ENCODE data around the gene TIRAP. TPM values are rescaled to one million over a fixed set of nuclear protein-coding genes. Genes with fewer than 3 reads are reported as not detected.

The TIRAP gene
- total and polyA plus RNA-seq, 2 experiments from 2014 or later, result 4.9 to 6.7 TPM

DNA sequence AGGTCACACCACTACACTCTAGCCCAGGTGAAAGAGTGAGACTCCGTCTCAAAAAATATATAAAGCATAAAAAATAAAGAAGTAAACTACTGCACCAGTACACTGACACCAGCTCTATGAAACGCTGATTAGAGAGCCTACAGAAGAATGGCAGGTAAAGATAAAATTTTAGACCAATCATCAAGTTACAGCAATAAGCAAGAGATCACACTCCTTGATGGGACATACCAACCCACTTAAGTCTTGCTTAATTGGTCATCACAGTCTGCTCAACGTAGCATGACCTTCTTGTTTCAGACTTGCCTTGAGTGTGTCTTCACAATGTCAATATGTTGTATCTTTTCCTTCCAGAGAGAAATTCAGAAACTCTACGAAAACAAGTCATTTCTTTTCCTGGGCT lies 26.7 kb upstream of the TIRAP start:
- DNase-seq (ENCODE audit: low read depth in 1 of 2, low spot score in 1 of 2), result no peak
- H3K9me3 ChIP-seq (ENCODE audit: low read depth), result no peaks in the 10 kb centered on the region
- H3K27me3 ChIP-seq, result no peaks in the 10 kb centered on the region
- no peaks in the 10 kb centered on the region for H3K4me1 ChIP-seq (ENCODE audit: low read depth)
- no peak overlapping the region for H3K4me3 ChIP-seq
- TF ChIP-seq, protein P1, sequence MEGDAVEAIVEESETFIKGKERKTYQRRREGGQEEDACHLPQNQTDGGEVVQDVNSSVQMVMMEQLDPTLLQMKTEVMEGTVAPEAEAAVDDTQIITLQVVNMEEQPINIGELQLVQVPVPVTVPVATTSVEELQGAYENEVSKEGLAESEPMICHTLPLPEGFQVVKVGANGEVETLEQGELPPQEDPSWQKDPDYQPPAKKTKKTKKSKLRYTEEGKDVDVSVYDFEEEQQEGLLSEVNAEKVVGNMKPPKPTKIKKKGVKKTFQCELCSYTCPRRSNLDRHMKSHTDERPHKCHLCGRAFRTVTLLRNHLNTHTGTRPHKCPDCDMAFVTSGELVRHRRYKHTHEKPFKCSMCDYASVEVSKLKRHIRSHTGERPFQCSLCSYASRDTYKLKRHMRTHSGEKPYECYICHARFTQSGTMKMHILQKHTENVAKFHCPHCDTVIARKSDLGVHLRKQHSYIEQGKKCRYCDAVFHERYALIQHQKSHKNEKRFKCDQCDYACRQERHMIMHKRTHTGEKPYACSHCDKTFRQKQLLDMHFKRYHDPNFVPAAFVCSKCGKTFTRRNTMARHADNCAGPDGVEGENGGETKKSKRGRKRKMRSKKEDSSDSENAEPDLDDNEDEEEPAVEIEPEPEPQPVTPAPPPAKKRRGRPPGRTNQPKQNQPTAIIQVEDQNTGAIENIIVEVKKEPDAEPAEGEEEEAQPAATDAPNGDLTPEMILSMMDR (IDR thresholded peaks at IDR 0.05; ENCODE audit: low read depth, low read length), result no peak
- H3K27ac ChIP-seq, result no peak overlapping the region
- H3K36me3 ChIP-seq, result peaks cover 34% of the 10 kb centered on the region

DNA sequence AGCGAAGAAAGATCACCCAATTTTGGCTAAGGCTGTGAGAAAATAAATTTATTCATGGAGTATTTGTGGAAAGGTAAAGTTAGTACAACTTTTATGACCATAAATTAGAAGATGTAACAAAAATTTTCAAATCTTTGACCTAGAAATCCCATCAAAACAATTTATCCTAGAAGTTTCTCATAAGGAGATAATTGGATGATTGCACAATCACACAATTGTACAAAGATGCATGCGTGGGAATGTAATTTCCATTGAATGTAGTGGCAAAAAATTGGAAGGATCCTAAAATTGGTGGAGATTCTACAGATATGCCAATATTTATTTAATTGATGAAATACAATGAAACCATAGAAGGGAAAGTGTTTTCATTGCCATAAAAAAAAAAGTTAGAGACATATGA lies 25.7 kb upstream of the TIRAP start:
- no peak overlapping the region for H3K4me3 ChIP-seq
- no peak overlapping the region for H3K27ac ChIP-seq
- H3K27me3 ChIP-seq, result no peaks in the 10 kb centered on the region
- DNase-seq (ENCODE audit: low read depth in 1 of 2, low spot score in 1 of 2), result no peak
- no peaks in the 10 kb centered on the region for H3K4me1 ChIP-seq (ENCODE audit: low read depth)
- TF ChIP-seq, protein P1 (IDR thresholded peaks at IDR 0.05; ENCODE audit: low read depth, low read length), result no peak
- H3K36me3 ChIP-seq, result peaks cover 43% of the 10 kb centered on the region
- no peaks in the 10 kb centered on the region for H3K9me3 ChIP-seq (ENCODE audit: low read depth)

DNA sequence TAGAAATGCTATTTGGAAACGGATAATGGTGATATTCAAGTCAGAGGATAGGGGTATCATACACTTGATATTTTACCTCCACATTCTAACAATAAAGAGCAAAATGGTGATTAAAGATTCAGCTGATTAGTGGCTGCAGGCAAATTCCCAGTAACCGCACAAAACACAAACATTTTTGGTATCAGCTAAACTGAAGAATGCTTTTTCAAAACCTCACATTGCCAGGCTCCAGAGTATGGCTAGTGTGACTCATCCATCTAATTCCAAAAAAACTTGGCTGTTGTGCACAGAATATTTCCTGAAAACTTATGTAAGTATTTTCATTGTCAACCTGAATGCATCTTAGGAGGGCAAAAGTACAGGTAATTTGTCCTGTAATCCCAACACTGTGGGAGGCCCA lies 25.1 kb upstream of the TIRAP start:
- no peaks in the 10 kb centered on the region for H3K9me3 ChIP-seq (ENCODE audit: low read depth)
- peak in 1 of 2 donors; percentile 62 for DNase-seq (ENCODE audit: low read depth in 1 of 2, low spot score in 1 of 2)
- H3K27ac ChIP-seq, result no peak overlapping the region
- H3K27me3 ChIP-seq, result no peaks in the 10 kb centered on the region
- no peak overlapping the region for H3K4me3 ChIP-seq
- TF ChIP-seq, protein P1 (IDR thresholded peaks at IDR 0.05; ENCODE audit: low read depth, low read length), result no peak
- H3K36me3 ChIP-seq, result peaks cover 49% of the 10 kb centered on the region
- H3K4me1 ChIP-seq (ENCODE audit: low read depth), result no peaks in the 10 kb centered on the region

- Histone ChIP-seq H3K4me3 (no peak overlapping the region), H3K27me3 (no peaks in the 10 kb centered on the region), H3K36me3 (peaks cover 78% of the 10 kb centered on the region), H3K4me1 (ENCODE audit: low read depth) (no peaks in the 10 kb centered on the region), H3K9me3 (ENCODE audit: low read depth) (no peaks in the 10 kb centered on the region), H3K27ac (peak overlapping the region; percentile 36)
- TF ChIP-seq, protein P1 (IDR thresholded peaks at IDR 0.05; ENCODE audit: low read depth, low read length), result no peak
- DNase-seq (ENCODE audit: low read depth in 1 of 2, low spot score in 1 of 2), result no peak
Observed at GRCh38 chr11:126262216-126262615, 20.7 kb upstream of the TIRAP start.

GRCh38 chr11:126263489-126263888 lies 19.4 kb upstream of the TIRAP start:
- H3K27ac ChIP-seq, result no peak overlapping the region
- peaks cover 4% of the 10 kb centered on the region for H3K4me1 ChIP-seq (ENCODE audit: low read depth)
- H3K27me3 ChIP-seq, result no peaks in the 10 kb centered on the region
- H3K9me3 ChIP-seq (ENCODE audit: low read depth), result no peaks in the 10 kb centered on the region
- TF ChIP-seq, protein P1 (IDR thresholded peaks at IDR 0.05; ENCODE audit: low read depth, low read length), result no peak
- no peak for DNase-seq (ENCODE audit: low read depth in 1 of 2, low spot score in 1 of 2)
- H3K4me3 ChIP-seq, result no peak overlapping the region
- peaks cover 67% of the 10 kb centered on the region for H3K36me3 ChIP-seq

- Histone ChIP-seq H3K4me3 (no peak overlapping the region), H3K9me3 (ENCODE audit: low read depth) (no peaks in the 10 kb centered on the region), H3K27me3 (no peaks in the 10 kb centered on the region), H3K4me1 (ENCODE audit: low read depth) (peaks cover 4% of the 10 kb centered on the region), H3K27ac (no peak overlapping the region), H3K36me3 (peaks cover 63% of the 10 kb centered on the region)
- peak in 1 of 2 donors; percentile 20 for DNase-seq (ENCODE audit: low read depth in 1 of 2, low spot score in 1 of 2)
- TF ChIP-seq, protein P1 (IDR thresholded peaks at IDR 0.05; ENCODE audit: low read depth, low read length), result no peak
Observed at GRCh38 chr11:126265811-126266210, 17.1 kb upstream of the TIRAP start.

Measured in cardiac muscle cell (in vitro differentiated cells and primary cell).